ENCODE data around the gene DAW1.
"Not testable (repeated sequence)": the region's sequence is repeated elsewhere in the genome, so short reads cannot be mapped to it uniquely, and the experiment has no call there.

DAW1 gene

GRCh38 chr2:227871375-227871791 is at the start of gene DAW1:
DAW1 (plus strand) TSS chr2:227871631; CDS start chr2:227871690, 59 bp downstream.
- DNase-seq (ENCODE audit: low read depth in 1 of 2, low spot score in 1 of 2): no peak

- DNase-seq (ENCODE audit: low read depth in 1 of 2, low spot score in 1 of 2): no peak
Observed at GRCh38 chr2:227822416-227823003, 48.9 kb upstream of the DAW1 start.

GRCh38 chr2:227823922-227824321 is 47.5 kb upstream of the DAW1 start:
- no peak for DNase-seq (ENCODE audit: low read depth in 1 of 2, low spot score in 1 of 2)

GRCh38 chr2:227824711-227825110 is 46.7 kb upstream of the DAW1 start:
- DNase-seq (ENCODE audit: low read depth in 1 of 2, low spot score in 1 of 2): no peak

GRCh38 chr2:227826019-227826521 is 45.4 kb upstream of the DAW1 start:
- no peak for DNase-seq (ENCODE audit: low read depth in 1 of 2, low spot score in 1 of 2)

- no peak for DNase-seq (ENCODE audit: low read depth in 1 of 2, low spot score in 1 of 2)
Observed at GRCh38 chr2:227826563-227826962, 44.9 kb upstream of the DAW1 start.

GRCh38 chr2:227827143-227827542 is 44.3 kb upstream of the DAW1 start:
- no peak for DNase-seq (ENCODE audit: low read depth in 1 of 2, low spot score in 1 of 2)

GRCh38 chr2:227828477-227828912 is 42.9 kb upstream of the DAW1 start:
- DNase-seq (ENCODE audit: low read depth in 1 of 2, low spot score in 1 of 2): no peak

GRCh38 chr2:227829337-227829736 is 42.1 kb upstream of the DAW1 start:
- DNase-seq (ENCODE audit: low read depth in 1 of 2, low spot score in 1 of 2): no peak

GRCh38 chr2:227834423-227834822 is 37.0 kb upstream of the DAW1 start:
- no peak for DNase-seq (ENCODE audit: low read depth in 1 of 2, low spot score in 1 of 2)

GRCh38 chr2:227834916-227835650 is 36.3 kb upstream of the DAW1 start:
- no peak for DNase-seq (ENCODE audit: low read depth in 1 of 2, low spot score in 1 of 2)

- DNase-seq (ENCODE audit: low read depth in 1 of 2, low spot score in 1 of 2): not testable (repeated sequence)
Observed at GRCh38 chr2:227839339-227840129, 31.9 kb upstream of the DAW1 start.

GRCh38 chr2:227846831-227847230 is 24.6 kb upstream of the DAW1 start:
- DNase-seq (ENCODE audit: low read depth in 1 of 2, low spot score in 1 of 2): no peak

- no peak for DNase-seq (ENCODE audit: low read depth in 1 of 2, low spot score in 1 of 2)
Observed at GRCh38 chr2:227848146-227848545, 23.3 kb upstream of the DAW1 start.

GRCh38 chr2:227848586-227848985 is 22.8 kb upstream of the DAW1 start:
- DNase-seq (ENCODE audit: low read depth in 1 of 2, low spot score in 1 of 2): no peak

GRCh38 chr2:227849906-227850305 is 21.5 kb upstream of the DAW1 start:
- DNase-seq (ENCODE audit: low read depth in 1 of 2, low spot score in 1 of 2): no peak

- DNase-seq (ENCODE audit: low read depth in 1 of 2, low spot score in 1 of 2): no peak
Observed at GRCh38 chr2:227853204-227853629, 18.2 kb upstream of the DAW1 start.

- no peak for DNase-seq (ENCODE audit: low read depth in 1 of 2, low spot score in 1 of 2)
Observed at GRCh38 chr2:227853765-227854271, 17.6 kb upstream of the DAW1 start.

GRCh38 chr2:227855440-227855839 is 16.0 kb upstream of the DAW1 start:
- no peak for DNase-seq (ENCODE audit: low read depth in 1 of 2, low spot score in 1 of 2)

GRCh38 chr2:227856697-227857096 is 14.7 kb upstream of the DAW1 start:
- DNase-seq (ENCODE audit: low read depth in 1 of 2, low spot score in 1 of 2): no peak

GRCh38 chr2:227860221-227860641 is 11.2 kb upstream of the DAW1 start:
- DNase-seq (ENCODE audit: low read depth in 1 of 2, low spot score in 1 of 2): no peak
